ENCODE measurements around the gene LIMK2.

The LIMK2 gene

DNA sequence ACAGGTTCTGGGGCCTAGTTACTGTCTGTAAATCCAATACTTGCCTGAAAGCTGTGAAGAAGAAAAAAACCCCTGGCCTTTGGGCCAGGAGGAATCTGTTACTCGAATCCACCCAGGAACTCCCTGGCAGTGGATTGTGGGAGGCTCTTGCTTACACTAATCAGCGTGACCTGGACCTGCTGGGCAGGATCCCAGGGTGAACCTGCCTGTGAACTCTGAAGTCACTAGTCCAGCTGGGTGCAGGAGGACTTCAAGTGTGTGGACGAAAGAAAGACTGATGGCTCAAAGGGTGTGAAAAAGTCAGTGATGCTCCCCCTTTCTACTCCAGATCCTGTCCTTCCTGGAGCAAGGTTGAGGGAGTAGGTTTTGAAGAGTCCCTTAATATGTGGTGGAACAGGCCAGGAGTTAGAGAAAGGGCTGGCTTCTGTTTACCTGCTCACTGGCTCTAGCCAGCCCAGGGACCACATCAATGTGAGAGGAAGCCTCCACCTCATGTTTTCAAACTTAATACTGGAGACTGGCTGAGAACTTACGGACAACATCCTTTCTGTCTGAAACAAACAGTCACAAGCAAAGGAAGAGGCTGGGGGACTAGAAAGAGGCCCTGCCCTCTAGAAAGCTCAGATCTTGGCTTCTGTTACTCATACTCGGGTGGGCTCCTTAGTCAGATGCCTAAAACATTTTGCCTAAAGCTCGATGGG, 66.7 kb downstream of the LIMK2 start:
- CTCF ChIA-PET = no interaction called here
- POLR2A ChIA-PET (ENCODE audit: low non-redundant PET) = no interaction called here
- DNase-seq (ENCODE audit: low spot score) = no peak
- TF ChIP-seq CTCF (conservative IDR thresholded peaks at IDR 0.05; ENCODE audit: low read depth) = no peak
- H3K27ac ChIP-seq = peak overlapping the region; percentile 51

- H3K27ac ChIP-seq = peak overlapping the region; percentile 51
- CTCF ChIA-PET = interaction anchor here (0.5 kb wide), 1 partner anchor 28 kb away, joined by 3 read pairs; no protein-coding TSS in a partner anchor
- no peak for TF ChIP-seq CTCF (conservative IDR thresholded peaks at IDR 0.05; ENCODE audit: low read depth)
- DNase-seq (ENCODE audit: low spot score) = no peak
- POLR2A ChIA-PET (ENCODE audit: low non-redundant PET) = no interaction called here
Measured at GRCh38 chr22:31279327-31279669, 67.2 kb downstream of the LIMK2 start.

DNA sequence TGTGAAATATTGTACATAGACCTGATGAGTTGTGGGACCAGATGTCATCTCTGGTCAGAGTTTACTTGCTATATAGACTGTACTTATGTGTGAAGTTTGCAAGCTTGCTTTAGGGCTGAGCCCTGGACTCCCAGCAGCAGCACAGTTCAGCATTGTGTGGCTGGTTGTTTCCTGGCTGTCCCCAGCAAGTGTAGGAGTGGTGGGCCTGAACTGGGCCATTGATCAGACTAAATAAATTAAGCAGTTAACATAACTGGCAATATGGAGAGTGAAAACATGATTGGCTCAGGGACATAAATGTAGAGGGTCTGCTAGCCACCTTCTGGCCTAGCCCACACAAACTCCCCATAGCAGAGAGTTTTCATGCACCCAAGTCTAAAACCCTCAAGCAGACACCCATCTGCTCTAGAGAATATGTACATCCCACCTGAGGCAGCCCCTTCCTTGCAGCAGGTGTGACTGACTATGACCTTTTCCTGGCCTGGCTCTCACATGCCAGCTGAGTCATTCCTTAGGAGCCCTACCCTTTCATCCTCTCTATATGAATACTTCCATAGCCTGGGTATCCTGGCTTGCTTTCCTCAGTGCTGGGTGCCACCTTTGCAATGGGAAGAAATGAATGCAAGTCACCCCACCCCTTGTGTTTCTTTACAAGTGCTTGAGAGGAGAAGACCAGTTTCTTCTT, 67.9 kb downstream of the LIMK2 start:
- DNase-seq (ENCODE audit: low spot score) = peak; percentile 14
- ChIA-PET CTCF (interaction anchor here (0.5 kb wide), 1 partner anchor 29 kb away, joined by 3 read pairs; no protein-coding TSS in a partner anchor), POLR2A (ENCODE audit: low non-redundant PET) (no interaction called here)
- TF ChIP-seq CTCF (conservative IDR thresholded peaks at IDR 0.05; ENCODE audit: low read depth) = no peak
- peak overlapping the region; percentile 51 for H3K27ac ChIP-seq

DNA sequence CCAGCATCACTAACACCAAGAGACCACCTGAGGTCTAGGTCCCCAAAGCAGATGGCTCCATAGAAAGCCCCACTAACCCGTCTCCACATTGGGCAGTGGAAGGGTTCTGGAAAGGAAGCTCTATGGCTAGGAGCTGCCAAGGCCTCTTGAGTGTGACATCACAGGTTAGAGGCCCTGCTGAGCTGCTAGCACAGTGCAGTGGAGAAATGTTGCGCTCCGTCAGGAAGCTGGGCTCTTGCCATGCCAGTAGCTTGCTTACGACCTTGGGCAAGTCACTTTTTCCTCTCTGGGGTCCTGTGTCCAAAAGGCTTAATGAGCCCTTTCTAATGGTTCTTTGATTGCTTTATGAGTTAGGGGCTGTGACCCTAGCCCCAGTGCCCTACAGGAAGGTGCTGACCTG, 69.6 kb downstream of the LIMK2 start:
- DNase-seq (ENCODE audit: low spot score) = no peak
- ChIA-PET POLR2A (ENCODE audit: low non-redundant PET) (no interaction called here), CTCF (interaction anchor here (1.0 kb wide), 1 partner anchor 32 kb away, joined by 5 read pairs; no protein-coding TSS in a partner anchor)
- peak overlapping the region; percentile 47 for H3K27ac ChIP-seq
- no peak for TF ChIP-seq CTCF (conservative IDR thresholded peaks at IDR 0.05; ENCODE audit: low read depth)

- DNase-seq (ENCODE audit: low spot score) = no peak
- CTCF ChIA-PET = interaction anchor here (1.0 kb wide), 1 partner anchor 30 kb away, joined by 5 read pairs; no protein-coding TSS in a partner anchor
- H3K27ac ChIP-seq = peak overlapping the region; percentile 47
- POLR2A ChIA-PET (ENCODE audit: low non-redundant PET) = no interaction called here
- no peak for TF ChIP-seq CTCF (conservative IDR thresholded peaks at IDR 0.05; ENCODE audit: low read depth)
Measured at GRCh38 chr22:31282748-31283468, 70.8 kb downstream of the LIMK2 start.

- no peak for DNase-seq (ENCODE audit: low spot score)
- ChIA-PET POLR2A (ENCODE audit: low non-redundant PET) (no interaction called here), CTCF (no interaction called here)
- no peak for TF ChIP-seq CTCF (conservative IDR thresholded peaks at IDR 0.05; ENCODE audit: low read depth)
- H3K27ac ChIP-seq = peak overlapping the region; percentile 49
Measured at GRCh38 chr22:31284281-31285155, 72.4 kb downstream of the LIMK2 start.
